Hindlimb muscle (tissue), 1 donor: ENCODE data around the gene EPN3. TPM values are rescaled to one million over a fixed set of nuclear protein-coding genes. Genes with fewer than 3 reads are reported as not detected.

Source experiments
- DNase-seq: peaks from one replicate; pipeline ENCODE4 v3.0.0-alpha.2; 2013
- polyA plus RNA-seq: library from polyadenylated mRNA; unstranded; fragments of 120-200 nt; gene quantifications from one replicate; pipeline ENCODE4 v1.2.1, GENCODE V29; 2013; ENCODE audit not compliant: insufficient read length

EPN3 gene
- polyA plus RNA-seq: 1.5 TPM

DNA sequence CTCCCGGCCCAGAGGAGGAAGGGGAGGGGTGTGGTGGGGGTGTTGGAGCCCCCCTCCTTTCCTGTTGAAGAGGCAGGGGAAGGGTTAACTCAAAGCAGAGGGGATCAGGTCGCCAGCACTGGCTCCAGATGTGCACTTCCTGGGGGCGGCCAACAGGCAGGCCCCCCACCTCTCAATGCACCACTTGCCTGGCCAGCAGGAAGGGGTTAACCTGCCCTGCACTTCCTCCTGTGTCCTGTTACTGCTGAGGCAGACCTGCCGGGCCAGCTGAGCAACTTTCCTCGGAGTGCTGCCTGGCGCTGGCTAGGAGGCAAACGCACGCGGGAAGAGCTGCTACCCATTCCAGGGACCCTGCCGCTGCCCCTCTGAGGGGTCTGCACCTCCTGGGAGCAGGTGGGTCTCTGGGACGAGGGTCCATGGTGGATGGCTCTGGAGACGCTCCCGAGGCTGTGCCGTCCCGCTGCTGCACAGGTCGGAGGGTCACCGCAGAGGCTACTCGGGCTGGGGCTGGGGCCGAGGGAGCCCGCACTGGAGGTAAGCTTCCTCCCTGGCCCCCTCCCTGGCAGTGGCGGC lies at the start of gene EPN3:
Gene EPN3 (plus strand): TSS at position 284 of the 573 bp plus-strand sequence. CDS start 3,822 bp downstream, outside the sequence.
- DNase-seq: no peak

DNA sequence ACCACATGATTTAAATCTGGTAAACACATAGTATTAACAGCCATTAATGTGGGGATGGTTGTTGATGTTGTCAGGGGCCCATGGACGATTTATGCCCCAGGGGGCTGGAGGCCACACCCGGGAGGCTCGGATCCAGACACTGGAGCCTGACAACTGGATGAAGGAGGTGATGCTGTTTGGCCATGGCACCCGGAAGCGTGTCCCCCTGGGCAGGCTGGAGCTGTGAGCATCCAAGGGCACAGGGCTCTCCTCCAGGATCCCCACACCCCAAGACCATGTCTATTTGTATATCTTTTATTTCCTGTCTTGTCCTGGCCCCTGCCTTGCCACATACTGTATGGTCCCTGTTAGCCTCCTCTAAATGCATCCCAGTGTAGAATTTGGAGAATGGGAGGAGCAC lies 49.3 kb upstream of the EPN3 start:
- no peak for DNase-seq

DNA sequence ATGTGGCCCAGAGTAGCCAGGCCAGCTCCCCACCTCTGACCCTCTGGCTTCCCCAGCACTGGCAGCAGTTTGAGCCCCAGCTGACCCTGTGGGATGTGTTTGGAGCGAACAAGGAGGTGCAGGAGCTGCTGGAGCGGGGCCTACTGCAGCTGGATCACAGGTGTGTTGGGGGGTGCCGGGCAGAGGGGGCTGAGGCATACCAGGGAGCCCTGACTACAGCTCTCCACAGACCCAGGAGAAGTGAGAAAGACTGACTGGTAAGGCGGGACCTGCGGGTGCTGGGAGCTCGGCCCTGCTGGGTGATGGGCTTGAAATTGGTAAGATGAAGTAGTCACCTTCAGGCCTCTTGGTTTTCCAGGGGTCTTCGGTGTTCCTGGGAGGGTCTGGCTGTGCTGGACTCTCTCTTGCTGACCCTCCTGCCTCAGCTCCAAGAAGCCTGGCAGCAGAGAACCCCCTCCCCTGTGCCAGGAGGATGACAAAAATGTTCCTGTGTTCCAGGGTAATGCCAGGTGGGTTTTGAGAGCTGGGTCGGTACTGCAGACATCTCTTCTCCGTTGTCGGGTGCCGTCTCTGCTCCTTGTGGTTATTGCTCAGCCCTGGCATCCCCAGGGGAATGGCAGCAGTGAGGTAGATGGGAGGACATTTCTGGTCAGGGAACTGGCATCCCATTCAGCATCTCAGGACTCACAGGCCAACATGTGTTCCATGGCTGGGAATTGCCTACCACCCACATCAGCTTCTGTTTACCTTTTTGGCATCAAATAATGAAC lies 48.0 kb upstream of the EPN3 start:
- no peak for DNase-seq

DNA sequence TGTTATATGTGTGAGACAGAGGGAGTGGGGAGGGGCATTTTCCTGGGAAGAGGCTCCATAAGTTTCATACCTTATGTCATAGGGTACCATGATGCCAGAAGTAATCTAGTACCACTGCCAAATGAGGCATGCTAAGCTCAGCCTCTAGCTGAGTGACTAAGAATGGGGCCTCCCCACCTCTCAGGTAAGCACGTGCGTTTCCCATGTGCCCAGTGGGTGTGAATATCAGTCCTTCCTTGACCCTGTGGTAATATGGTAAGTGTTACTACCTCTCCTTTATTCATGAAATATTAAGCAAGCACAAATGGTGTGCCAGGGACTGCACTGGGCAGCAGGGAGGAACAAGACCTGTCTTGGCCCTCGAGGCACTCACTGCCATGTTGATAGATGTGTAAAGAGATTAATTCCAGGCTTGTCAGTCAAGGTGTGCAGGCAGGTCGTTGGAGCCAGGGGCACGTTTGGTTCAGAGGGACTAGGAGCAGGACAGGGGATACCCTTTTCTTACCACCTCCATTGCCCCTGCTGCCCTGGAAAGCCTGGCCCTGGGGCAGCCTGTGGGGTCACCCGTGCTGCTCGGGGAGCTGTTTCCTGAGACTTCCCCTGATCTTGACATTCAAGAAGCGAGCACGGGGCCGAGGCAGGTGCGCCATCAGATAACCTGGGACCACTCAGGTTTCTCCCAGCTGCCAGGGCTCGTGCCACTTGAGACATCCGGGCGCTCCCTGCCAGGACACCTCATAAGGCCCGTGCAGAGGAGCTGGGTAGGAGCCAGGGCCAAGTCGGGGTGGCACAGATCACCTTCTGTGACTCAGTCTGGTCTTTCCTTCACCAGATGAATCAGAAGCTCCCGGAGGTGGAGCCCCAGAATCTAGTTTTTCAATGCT lies 45.1 kb upstream of the EPN3 start:
- no peak for DNase-seq

DNA sequence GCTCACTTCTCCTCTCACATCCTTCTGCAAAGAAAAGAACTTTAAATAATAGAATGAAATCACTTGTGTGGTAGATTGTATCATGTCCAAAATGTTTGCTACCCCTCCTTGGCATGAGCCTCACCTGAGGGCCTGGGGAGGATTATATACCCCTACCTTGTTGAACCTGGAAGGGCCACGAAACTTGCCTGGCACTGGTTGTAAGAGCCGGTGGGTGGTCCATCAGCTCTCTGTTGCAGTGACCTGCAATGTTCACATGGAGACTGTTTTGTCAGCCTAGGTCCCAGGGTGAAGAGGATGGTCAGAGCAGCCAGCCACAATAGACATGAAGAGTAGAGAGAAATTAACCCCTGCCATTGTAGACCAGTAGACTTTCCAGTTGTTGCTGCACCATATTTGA lies 43.7 kb upstream of the EPN3 start:
- no peak for DNase-seq

DNA sequence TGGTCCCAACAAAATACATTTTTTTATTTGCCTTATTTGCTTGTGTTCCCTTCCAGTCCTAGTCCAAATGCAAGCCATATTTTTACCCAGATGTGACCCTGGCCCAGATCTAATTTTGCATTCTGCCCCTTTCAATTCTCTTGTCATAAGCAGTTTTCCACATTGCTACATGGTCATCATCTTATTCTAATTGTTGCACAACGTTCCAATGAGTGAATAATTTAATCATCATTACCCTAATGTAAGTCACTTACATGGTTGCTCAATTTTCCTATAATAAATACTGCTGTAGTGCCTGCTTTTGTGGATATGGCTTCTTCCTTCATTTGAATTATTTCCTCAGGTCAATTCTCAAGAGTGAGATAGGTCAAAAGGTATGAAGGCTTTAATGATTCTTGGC lies 41.0 kb upstream of the EPN3 start:
- DNase-seq: no peak

DNA sequence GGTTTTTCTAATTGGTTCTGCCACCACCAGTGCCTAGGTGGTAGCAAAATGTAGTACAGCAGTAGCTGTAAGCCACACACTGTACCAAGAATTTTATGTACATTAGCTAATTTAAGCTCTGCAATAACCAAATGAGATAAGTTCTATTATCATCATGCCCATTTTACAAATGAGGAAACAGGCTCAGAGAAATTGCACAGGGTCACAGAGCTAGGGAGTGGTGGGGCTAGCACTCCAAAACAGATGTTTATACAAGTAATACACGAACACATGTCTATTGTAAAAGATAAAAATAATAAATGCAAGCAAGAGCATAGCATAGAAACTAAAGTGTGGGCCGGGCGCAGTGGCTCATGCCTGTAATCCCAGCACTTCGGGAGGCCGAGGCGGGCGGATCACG lies 40.3 kb upstream of the EPN3 start:
- no peak for DNase-seq

DNA sequence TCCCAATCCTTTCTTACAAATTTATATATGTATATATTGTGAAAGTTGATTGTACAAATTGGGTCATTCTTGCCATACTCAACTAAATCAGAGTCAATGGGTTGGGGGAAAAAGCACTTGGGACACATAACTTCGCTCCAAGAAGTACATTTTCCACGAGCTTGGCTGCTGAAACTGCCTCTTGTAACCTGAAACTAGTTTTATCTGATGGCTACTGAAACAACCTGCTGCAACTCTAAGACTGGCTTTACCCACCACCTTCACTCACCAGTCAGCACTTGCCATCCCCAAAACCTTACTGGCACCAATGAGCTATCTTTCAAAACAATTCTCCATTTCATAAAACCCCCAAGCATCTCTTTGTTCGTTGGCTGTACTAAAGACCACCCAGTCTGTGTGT lies 38.8 kb upstream of the EPN3 start:
- DNase-seq: no peak

DNA sequence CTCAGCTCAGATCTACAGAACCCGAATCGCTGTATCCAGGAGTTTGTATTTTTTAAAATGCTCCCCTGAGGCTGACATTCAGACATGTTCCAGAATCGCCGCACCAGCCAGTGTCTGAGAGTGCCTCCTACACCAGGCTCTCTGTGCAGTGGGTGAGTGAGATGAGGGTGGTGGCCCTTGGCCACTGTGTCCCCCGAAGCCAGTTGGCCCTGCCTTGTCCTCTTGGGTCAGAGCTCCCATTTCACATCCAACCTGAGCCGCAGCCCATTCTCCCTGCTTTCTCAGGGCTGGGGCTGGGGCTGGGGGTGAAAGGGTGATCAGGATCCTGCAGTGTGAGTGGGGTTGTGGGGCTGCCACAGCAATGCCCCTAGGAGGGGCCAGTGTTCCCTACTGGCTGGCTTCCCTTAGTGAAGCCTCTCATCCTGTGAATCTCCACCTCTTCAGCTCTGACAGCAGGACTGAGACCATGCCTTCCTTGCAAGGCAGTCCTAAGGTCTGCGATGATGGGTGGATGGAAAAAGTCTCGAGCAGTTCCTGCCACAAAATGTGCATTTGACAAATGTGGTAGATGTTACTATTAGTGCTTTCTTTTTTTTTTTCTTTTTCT lies 37.2 kb upstream of the EPN3 start:
- DNase-seq: no peak

DNA sequence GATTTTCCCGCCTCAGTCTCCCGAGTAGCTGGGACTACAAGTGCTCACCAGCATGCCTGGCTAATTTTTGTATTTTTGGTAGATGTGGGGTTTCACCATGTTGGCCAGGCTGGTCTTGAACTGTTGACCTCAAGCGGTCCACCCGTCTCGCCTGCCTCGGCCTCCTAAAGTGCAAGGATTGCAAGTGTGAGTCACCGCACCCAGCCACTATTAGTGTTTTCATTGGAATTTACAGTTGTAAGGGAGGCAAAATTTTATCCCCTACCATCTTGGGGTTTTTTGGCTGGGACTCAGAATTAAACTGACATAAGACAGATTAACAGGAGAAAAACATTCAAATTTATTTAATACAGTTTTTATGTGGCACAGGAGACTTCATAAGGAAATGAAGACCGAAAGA lies 36.6 kb upstream of the EPN3 start:
- no peak for DNase-seq

DNA sequence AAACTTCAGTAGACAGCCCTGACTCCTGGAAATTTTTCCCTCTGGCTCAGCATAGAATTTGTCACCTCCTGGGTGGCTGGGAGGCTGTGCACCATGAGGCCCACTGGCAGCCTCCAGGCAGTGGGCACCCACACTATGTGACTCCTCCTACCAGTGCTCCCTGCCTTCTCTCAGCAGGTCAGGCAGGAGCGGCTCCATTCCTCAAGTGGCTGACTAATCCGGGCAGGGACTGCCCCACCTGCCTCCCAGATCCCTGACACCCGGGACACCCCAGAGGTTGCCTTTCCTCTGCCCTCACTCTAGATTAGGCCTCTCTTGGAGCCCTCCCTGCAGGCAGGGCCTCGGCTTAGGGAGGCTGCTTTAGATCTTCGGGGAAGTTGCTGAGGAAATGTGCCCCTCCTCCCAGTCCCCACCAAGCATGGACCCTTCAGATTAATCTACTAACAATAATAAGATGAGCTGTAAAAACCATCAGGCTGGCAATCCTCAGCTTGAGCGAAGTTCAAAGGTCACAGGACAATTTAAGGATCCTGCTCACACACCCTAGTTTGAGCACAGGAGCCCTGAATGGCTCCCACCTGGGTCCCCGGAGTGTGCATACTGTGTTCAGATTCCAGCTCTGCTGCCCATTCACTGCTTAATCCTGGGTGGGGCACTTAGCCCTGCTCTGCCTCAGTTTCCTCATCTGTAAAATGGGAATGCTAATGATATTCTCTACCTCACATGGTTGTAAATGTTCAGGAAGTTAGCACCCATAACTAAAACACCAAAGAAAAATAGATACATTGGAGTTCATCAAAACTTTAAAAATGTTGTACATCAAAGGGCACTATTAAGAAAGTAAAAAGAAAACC lies 34.3 kb upstream of the EPN3 start:
- DNase-seq: no peak

DNA sequence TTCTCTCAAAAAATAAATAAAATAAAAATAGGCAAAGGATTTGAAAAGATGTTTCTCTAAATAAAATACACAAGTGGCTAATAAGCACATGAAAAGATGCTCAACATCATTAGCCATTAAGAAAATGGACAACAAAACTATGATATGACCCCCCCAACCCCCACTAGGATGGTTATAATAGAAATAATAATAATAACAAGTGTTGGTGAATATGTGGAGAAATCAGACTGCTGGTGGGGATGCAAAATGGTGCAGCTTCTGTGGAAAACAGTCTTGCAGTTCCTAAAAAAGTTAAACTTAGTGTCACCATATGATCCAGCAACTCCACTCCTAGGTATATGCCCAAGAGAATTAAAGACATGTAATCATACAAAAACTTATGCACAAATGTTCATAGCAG lies 33.3 kb upstream of the EPN3 start:
- DNase-seq: no peak

DNA sequence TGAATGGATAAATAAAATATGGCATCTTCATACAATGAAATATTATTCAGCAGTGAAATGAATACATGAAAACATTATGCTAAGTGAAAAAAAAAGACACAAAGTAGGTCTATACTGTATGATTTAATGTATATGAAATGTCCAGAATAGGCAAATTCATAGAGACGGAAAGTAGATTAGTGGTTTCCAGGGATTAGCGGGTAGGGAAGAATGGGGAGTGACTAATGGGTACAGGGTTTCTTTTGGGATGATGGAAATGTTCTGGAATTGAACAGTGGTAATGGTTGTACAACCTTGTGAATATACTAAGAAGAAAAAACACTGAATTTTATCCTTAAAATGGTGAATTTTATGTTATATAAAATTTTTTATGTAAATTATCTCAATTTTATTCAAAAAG lies 32.8 kb upstream of the EPN3 start:
- no peak for DNase-seq

DNA sequence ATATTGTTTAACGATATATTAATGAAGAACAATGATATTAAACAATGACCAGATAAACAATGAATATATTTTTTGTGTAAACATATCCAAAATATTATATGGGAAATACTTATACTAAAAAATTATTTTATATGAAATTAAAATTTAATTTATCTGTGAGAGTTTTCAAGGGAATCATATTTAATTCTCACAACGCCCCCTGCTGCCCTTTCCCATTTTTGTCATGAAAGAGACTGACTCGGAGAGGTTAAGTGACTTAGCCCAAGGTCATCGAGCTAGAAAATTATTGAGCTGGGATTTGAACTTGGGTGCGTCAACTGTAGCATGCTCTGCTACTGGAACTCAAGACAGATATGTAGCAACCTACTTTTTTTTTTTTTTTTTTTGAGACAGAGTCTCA lies 31.5 kb upstream of the EPN3 start:
- no peak for DNase-seq

DNA sequence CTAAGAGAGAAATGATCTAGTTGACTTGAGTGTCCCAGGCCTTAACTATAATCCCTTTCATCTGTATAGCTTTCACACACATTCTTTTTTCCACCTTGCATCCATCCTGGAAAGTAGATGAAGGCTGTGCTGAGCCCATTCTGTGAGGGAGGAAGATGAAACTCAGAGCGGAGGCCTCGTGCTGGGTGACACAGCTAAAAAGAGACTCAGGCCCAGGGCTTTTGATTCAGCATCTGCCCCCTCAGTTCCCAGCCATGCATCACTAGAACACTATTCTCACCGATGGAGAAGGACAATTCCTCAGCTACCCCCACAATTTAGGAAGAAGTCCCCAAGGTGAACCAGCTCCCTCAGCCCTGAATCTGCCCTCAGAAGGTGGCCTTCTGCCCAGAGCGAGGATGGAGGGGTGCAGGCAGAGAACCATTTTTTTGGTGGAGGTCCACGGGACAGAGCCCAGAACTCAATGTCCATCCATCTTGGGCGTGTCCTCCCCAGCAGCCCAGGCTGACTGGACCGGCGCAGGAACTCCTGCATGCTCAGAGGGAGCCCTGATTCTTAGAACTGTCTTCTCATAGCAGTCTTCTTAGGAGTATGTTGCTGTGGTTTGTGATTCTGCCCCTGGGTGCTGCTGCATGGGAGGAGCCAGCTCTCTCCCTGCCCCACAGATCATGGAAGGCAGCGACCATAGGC lies 30.1 kb upstream of the EPN3 start:
- no peak for DNase-seq

DNA sequence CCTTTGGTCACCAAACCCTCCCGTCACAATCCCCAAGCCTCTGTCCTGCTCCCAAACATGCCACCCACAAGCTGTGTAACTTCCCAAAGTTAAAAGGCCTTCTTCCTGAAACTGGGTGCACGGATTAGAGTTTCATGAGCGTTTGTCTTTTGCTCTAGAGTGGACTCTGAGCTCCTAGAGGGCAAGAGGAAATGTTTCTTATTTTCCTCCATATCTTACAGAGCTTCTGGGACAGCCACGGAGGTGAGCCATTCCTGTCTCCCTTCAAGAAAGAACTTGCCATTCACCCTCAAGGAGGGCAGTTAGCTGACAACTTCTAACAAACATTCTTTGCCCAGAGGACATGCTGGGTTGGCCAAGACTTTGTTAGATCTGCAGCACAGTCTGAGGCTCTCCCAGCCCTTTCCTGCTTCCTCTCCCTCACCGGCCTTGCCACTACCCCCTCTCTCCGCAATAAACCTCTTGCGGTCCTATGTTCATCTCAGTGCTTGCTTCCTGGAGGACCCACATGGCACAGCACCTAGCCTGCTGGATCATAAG lies 26.9 kb upstream of the EPN3 start:
- DNase-seq: no peak

DNA sequence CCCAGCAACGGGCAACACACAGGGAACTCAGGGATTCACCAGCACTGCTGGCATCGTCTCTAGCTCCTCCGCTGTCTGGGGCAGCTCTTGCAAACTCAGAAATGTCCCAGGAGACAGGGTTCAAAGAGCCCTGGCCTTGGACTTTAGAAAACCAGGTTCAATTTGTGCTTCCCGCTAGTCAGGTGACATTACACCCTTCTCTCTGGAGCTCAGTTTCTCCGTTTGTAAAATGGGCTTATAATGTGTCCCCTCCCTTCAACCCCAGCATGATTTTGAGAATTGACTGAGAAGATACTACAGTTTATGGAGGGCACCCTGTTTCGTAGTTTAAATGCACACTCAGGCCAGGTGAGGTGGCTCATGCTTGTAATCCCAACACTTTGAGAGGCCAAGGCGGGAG lies 26.2 kb upstream of the EPN3 start:
- DNase-seq: no peak

DNA sequence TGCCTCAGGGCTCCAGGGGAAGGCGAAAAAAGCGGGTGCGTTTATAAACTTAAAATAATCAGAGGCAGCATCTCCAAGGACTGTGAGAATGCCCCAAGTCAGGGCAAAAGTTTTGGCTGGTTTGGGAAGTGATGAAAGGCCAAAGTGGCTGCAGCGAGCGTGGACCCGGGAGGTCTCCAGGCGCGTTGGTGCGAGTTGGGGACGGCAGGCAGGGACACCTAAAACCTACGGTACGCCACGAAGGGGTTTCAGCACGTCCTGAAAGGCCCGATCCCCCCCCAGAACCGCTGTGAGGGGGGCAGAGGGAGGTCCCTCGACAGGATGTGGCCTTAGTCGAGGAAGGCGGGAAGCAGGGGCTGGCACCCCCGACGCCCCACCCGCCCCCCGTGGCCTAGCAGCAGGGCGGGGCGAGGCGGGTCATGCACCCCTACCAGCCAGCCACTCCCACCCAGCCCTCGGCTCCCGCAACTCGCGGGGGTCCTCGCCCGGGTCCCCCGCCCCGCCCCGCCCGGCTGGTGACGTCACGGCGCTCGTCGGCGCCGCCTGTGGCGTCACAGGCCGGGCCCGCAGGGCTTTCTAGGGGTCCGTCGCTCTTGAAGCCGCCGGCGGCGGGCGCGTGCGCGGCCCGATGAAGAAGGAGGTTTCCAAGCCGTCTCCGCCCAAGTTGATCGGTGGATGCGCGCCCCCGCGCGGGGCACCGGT lies 24.5 kb upstream of the EPN3 start, which contains the start of gene MYCBPAP:
Gene MYCBPAP (plus strand): TSS at position 569 of the 702 bp plus-strand sequence. CDS start 236 bp downstream, outside the sequence.
- peak; percentile 88 for DNase-seq

DNA sequence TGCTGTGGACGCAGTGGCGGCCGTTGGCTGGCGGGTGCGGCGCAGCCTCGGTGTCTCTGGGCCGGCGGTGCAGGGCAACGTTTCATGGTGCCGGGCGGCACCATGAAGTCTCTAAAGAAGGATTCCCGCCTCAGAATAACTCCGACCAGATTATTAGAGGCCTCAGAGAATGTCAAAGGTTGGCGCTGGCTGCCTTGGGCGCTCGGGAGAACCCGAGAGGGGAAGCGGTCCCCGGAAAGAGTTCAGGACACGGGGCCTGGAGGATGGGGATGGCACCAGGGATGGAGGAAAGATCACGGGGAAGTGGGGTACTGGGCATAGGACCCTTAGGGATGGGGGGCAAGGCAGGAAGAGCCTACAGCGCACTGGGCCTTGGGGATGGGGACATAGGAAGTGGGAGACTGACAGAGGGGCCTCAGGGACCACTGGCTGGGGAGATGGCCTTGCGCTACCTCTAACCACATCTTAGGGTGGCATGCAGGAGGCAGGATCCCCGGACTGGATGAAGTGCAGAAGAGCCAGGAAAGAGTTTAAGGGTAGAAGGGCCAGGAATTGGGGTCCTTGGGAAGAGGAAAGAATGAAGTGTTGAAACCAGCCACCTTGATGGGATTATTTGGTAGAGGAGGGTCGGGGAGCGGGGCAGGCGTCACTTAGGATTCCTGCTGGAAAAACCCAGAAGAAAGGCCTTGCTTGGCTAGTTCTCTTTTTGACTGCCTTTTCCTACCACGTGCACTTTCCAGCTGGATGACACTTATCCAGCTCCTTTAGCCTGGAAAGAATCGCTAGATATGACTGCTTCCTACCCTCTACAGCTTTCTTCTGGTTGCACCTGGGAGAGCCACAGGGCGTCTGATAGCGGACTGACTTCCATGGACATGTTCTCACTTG lies 23.7 kb upstream of the EPN3 start:
- DNase-seq: peak; percentile 48
